Measurements from ENCODE around the gene CHD2.
"Not testable (repeated sequence)": the region's sequence is repeated elsewhere in the genome, so short reads cannot be mapped to it uniquely, and the experiment has no call there.

Gene CHD2

GRCh38 chr15:93052090-93052879 is 152.2 kb downstream of the CHD2 start:
- DNase-seq: no peak

- DNase-seq: no peak
These were observed 155.1 kb downstream of the CHD2 start for GRCh38 chr15:93055211-93055610.

DNA sequence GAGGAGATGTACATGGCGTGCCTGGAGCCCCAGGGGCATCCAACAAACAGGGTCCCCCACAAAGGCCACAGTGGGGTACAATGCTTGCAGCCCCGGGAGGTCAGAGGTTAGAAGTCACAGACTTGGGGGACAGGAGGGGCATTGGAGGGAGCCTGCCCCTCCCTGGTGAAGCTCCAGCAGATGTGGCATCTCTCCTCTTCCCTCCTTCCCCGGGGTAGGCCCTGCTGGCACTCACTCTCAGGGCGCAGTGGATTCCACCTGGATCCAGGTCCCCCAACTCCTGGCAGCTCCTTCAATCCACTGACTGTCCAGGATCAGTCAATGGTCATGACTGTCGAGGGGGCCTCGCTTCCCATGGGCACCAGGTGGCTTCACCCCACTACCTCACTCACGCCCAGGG is 156.7 kb downstream of the CHD2 start:
- no peak for DNase-seq

- DNase-seq: no peak
These were observed 157.5 kb downstream of the CHD2 start for GRCh38 chr15:93057618-93058017.

- DNase-seq: no peak
These were observed 158.0 kb downstream of the CHD2 start for GRCh38 chr15:93058128-93058527.

DNA sequence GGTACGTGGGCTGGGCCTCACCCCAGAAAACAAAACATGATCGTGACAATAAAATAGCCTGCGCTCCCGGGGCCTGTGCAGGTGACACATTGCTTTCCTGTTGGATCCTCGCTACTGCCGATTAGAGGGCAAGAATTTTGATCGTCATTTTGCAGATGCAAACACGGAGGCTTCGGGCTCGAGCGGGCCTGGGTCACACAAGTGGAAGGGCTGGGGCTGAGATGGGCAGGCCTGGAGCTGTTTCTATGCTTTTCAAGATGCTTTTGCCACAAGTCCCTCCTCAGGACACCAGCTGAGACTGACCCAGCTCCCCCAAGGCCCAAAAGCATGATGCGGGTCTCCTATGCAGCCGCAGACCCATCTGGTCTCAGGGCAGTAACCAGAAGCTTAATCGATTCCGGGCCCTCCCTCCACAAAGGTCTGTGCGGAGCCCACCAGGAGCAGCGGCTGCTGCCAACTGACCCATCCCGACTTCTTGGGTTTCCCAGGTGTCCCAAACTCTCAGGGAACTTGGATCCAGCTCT is 158.8 kb downstream of the CHD2 start:
- no peak for DNase-seq

- no peak for DNase-seq
These were observed 159.3 kb downstream of the CHD2 start for GRCh38 chr15:93059442-93059841.

DNA sequence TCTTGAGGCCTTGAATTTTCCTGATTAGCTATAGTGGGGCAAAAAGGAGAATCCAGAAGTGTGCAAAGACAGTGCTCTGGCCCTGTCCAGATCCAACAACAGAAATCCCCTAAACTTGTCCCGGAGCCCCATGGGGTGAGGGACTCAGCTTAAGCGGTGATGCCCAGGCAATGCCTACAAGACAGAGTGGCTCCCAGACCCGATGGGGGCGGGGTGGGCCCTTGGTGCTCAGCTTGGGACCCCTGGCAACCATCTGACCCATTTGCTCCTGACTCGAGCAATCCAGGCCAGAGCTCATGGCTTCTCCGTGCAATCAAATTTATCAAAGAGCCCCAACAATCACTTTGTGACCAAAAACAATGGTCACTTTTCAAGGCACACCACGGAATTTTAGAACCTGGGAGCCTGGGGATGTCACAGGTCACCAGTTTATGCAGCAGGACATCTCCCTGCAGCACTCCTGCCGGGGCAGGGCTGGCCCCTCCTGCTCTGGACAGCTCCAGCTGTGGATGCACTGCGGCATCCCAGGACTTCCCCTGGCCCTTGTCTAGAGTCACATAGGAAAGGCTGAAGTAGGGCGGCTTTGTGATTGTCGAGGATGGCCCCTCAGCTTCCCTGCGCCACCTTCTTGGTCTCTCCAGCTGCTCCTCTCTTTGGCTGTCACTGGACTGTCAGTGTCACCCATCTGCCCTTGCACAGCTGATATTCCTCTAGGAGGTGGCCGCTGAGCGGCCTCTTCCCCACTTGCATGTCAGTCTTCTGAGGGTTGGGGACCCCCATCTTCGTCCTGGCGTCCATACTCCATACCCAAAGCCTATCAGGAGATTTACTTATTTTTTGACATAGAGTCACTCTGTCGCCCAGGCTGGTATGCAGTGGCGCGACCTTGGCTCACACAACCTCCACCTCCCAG is 160.5 kb downstream of the CHD2 start:
- no peak for DNase-seq

DNA sequence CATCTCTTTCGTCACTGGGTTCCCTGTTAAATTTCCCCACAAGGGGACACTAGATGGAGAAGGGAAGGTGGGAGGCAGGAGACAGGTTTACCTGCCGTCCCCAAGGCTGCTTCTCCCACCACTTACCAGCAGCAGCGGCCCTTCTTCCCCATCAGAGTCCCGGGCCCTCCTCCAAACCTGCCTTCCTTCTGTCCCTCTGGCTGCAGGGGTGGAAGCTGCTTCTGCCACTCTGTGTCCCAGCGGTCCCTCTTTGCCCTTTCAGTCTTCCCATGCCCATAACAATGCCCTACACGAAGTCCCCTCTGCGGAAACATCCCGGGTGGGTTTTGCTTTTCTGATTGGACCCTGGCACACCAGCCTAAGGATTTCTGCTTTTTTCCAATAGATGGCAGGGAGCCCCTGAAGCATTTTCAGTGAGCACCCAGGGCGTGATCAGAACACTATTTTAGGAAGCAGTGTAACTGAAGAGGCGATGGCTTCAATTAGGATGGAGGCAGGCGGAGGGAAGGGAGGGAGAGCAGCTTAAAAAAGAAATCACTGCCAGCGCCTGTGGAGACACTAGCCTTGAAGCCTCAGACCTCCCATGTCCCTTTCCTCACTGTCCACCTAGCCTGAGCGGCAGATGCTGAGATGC is 162.6 kb downstream of the CHD2 start:
- not testable (repeated sequence) for DNase-seq

- DNase-seq: no peak
These were observed 163.1 kb downstream of the CHD2 start for GRCh38 chr15:93063262-93063671.

GRCh38 chr15:93063796-93064690 is 163.9 kb downstream of the CHD2 start:
- DNase-seq: no peak

DNA sequence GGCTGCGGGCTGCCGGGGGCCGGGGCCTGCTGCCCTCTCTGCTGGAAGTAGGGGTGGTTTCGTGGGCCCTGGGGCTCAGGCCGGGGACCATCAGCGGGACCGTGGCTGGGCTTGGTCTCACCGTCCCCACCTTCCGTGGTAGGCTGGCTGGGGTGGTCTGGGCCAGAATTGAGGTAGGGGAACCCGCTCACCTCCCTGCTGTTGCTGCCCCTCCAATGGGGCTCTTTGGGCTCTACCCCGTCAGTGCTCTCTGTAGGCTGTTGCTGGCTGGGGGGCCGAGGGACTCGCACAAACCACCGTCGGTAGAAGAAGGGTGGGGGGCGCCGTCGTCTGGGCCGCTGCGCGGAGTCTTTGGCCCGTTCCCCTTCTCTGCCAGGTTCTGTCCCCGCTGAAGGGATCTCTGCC is 165.5 kb downstream of the CHD2 start:
- no peak for DNase-seq

- DNase-seq: no peak
These were observed 166.1 kb downstream of the CHD2 start for GRCh38 chr15:93066224-93066681.

DNA sequence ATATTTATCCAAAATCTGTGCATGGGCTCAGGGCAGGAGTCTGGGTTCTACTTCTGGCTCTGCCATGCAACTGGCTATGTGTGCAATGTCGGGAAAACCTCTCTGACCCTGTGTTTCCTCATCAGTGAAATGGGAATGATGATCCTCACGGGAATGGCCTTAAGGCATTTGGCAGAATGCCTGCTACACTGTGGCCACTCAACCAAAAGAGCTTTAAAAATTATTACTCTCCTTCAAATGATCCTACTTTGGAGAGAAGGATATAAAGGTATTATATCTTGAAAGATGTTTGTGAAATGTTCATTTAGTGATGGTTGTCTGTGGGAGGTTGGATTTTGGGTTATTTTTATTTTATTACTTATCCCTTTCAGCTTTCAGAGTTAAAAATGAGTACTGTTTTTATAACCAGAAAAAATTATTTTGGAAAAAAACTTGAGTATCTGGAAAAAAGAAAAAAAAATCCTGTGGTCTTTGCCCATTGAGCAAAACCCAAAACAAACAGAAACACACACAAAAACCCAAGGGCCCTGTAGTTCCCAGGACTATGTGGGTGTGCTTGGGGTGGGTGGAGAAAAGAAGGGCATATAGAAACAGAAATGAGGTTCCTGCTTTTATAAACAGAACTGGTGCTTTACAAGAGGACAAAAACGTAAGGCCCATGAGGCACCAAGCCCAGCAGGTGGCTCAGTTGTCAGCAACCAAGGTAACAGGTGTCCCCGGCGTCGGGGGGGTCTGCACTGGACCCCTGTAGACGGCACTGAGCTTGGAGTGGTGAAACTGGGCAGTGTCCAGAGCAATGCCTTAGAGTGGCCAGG is 166.9 kb downstream of the CHD2 start:
- DNase-seq: no peak

GRCh38 chr15:93067649-93068085 is 167.5 kb downstream of the CHD2 start:
- no peak for DNase-seq

DNA sequence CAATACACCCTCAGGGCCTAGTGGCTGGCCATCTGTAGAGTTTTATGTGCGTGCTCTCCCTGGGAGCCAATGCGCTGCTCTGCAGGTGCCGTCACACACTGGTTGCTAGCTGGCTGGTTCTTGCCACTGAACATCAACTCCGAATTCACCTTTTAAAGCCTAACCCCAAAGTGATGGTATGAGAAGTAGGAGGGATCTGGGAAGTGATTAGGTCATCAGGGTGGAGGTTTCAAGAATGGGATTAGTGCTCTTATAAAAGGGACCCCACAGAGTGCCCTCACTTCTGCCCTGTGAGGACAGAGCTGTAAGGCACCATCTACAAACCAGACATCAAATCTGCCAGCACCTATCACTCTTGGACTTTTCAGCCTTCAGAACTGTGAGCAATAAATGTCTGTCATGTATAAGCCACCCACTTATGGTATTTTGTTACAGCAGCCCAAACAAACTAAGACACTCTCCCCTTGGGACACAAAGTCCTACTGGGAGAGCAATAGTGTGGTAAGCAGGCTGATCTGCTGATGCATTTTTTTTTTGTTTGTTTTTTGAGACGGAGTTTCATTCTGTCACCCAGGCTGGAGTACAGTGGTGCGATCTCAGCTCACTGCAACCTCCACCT is 168.6 kb downstream of the CHD2 start:
- no peak for DNase-seq

- DNase-seq: no peak
These were observed 170.0 kb downstream of the CHD2 start for GRCh38 chr15:93070132-93070531.

- no peak for DNase-seq
These were observed 170.6 kb downstream of the CHD2 start for GRCh38 chr15:93070551-93071296.

- no peak for DNase-seq
These were observed 171.4 kb downstream of the CHD2 start for GRCh38 chr15:93071469-93071936.

DNA sequence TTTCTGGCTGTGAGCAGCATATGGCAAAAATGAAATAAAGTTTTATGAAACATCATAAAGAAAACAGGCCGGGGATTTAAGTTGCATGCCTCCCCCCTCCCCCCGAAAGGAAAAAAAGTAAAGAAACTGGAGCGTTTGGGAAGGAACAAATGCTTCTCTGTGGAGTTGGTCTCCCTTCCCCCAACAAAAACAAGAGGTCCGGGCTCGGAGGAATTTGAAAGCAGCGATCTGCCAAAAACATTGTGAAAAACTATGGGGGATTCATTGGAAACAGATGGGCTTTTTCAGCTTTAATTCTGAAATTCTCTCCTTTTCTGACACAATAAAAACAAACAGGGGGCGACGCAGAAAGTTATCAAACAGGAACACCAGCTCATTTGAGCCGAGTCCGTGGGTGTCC is 171.9 kb downstream of the CHD2 start:
- no peak for DNase-seq
